Subcutaneous abdominal adipose tissue (tissue), 5 donors: ENCODE measurements around the gene BTNL2.
"Not testable (repeated sequence)": the region's sequence is repeated elsewhere in the genome, so short reads cannot be mapped to it uniquely, and the experiment has no call there.

Source experiments
- H3K27ac ChIP-seq: one replicate; pipeline ENCODE4 v1.7.0; 2013; ENCODE audit warnings: low read depth, mild to moderate bottlenecking, inconsistent platforms, low read length, moderate library complexity
- H3K27me3 ChIP-seq, 5 donors: one replicate each; pipeline ENCODE4 v1.7.0; 2013; ENCODE audit warnings: low read length in 5 of 5, inconsistent platforms in 1 of 5; ENCODE audit not compliant: control insufficient read depth in 5 of 5, insufficient read depth in 4 of 5
- H3K36me3 ChIP-seq, 5 donors: one replicate each; pipeline ENCODE4 v1.7.0; 2013; ENCODE audit warnings: low read length in 5 of 5; ENCODE audit not compliant: control insufficient read depth in 5 of 5, insufficient read depth in 5 of 5
- H3K4me1 ChIP-seq, 5 donors: one replicate each; pipeline ENCODE4 v1.7.0; 2013; ENCODE audit warnings: low read length in 5 of 5, mild to moderate bottlenecking in 3 of 5, moderate library complexity in 1 of 5; ENCODE audit not compliant: control insufficient read depth in 5 of 5, insufficient read depth in 5 of 5
- H3K4me3 ChIP-seq, 5 donors: one replicate each; pipeline ENCODE4 v1.7.0; 2013; ENCODE audit warnings: low read length in 5 of 5, low read depth in 1 of 5
- H3K9ac ChIP-seq, 5 donors: one replicate each; pipeline ENCODE4 v1.7.0; 2013; ENCODE audit warnings: low read length in 5 of 5, mild to moderate bottlenecking in 4 of 5, moderate library complexity in 3 of 5
- H3K9me3 ChIP-seq, 5 donors: one replicate each; pipeline ENCODE4 v1.7.0; 2013; ENCODE audit warnings: low read length in 5 of 5; ENCODE audit not compliant: control insufficient read depth in 5 of 5
- donor health status: healthy.
- donor health status: healthy.
- donor health status: healthy.
- donor health status: healthy.
- donor health status: healthy.

Gene BTNL2

GRCh38 chr6:32436995-32437836, 30.2 kb upstream of the BTNL2 start:
- peaks cover 0 to 22% (median 0%) of the 10 kb centered on the region in 5 donors for H3K4me1 ChIP-seq
- no peaks in the 10 kb centered on the region for H3K9me3 ChIP-seq
- H3K27me3 ChIP-seq, result no peaks in the 10 kb centered on the region
- H3K36me3 ChIP-seq, result no peaks in the 10 kb centered on the region
- H3K4me3 ChIP-seq, result peak overlapping the region in 1 of 5 donors; percentile 20
- no peak overlapping the region for H3K9ac ChIP-seq
- H3K27ac ChIP-seq, result no peak overlapping the region

GRCh38 chr6:32436186-32436585, 29.2 kb upstream of the BTNL2 start:
- H3K4me3 ChIP-seq, result no peak overlapping the region
- H3K36me3 ChIP-seq, result no peaks in the 10 kb centered on the region

GRCh38 chr6:32433950-32434349, 27.0 kb upstream of the BTNL2 start:
- not testable (repeated sequence) for H3K9ac ChIP-seq, H3K27ac ChIP-seq, H3K4me3 ChIP-seq, H3K27me3 ChIP-seq, H3K36me3 ChIP-seq, H3K9me3 ChIP-seq
- peaks cover 0 to 13% (median 0%) of the 10 kb centered on the region in 5 donors for H3K4me1 ChIP-seq

More at GRCh38 chr6:32436186-32436585, 29.2 kb upstream of the BTNL2 start:
- Histone ChIP-seq H3K4me1 (peaks cover 0 to 18% (median 0%) of the 10 kb centered on the region in 5 donors), H3K9me3 (no peaks in the 10 kb centered on the region), H3K27ac (no peak overlapping the region), H3K27me3 (no peaks in the 10 kb centered on the region), H3K9ac (no peak overlapping the region)

DNA sequence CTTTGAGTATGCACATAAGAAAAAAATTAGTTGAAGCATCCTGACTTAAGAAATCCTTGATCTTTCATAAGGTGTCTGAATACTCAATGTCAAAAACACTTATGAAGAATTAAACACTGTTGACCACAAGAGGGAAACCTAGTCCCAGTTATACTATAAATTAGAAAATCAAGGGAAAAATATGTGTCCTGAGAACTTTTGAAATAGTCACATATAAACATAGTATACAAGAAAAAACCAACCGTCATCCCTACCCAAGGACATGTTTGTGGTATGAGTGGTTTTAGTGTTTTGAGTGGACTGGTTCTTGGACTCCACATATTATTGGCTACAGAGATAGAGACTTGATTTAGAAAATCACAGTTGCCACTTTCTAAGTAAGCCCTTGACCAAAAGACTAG, 25.1 kb upstream of the BTNL2 start:
- Histone ChIP-seq H3K36me3 (no peaks in the 10 kb centered on the region), H3K27ac (no peak overlapping the region)

DNA sequence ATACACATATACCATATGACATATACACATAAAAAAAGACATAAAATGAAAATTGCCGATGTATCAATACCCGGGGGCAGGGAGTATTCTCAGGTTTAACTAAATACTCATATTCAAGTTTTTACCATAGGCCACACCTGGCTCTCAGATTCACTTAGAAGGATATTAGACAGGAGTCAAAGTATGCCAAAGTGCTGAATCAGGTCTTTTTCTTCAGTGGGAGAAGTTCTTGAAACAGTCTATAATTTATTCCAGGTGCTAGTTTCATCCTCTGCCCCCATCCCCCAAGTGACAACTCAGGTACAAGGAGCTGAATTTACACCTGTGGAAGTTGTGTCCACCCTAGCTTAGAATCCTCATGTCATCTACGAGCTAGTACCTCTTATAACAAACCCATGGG, 24.2 kb upstream of the BTNL2 start:
- Histone ChIP-seq H3K27me3 (no peaks in the 10 kb centered on the region), H3K4me3 (no peak overlapping the region), H3K9me3 (no peaks in the 10 kb centered on the region), H3K36me3 (no peaks in the 10 kb centered on the region), H3K9ac (no peak overlapping the region), H3K27ac (no peak overlapping the region), H3K4me1 (no peaks in the 10 kb centered on the region)

More for the DNA sequence above, 25.1 kb upstream of the BTNL2 start:
- Histone ChIP-seq H3K4me1 (peaks cover 0 to 5% (median 0%) of the 10 kb centered on the region in 5 donors), H3K4me3 (no peak overlapping the region), H3K9me3 (no peaks in the 10 kb centered on the region), H3K9ac (no peak overlapping the region), H3K27me3 (no peaks in the 10 kb centered on the region)

DNA sequence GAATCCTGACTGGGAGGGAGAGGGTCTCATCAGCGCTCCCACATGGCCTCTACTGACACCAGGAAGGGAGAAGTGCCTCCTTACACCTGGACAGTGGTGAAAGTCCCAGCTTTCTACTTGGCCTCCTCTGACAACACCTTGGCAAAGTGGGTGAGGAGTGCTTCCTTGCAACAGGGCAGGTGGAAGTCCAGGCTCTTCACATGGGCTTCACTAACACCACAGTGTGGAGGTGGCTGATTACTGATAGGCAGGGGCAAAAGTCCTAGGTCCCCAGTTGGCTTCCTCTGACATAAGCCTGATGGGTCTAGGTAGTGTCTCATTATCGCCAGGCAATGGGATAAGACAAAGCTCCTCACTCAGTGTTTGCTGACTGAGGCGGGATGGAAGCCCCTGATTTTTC, 23.2 kb upstream of the BTNL2 start:
- H3K9me3 ChIP-seq, result no peaks in the 10 kb centered on the region
- no peaks in the 10 kb centered on the region for H3K4me1 ChIP-seq
- H3K27ac ChIP-seq, result no peak overlapping the region
- no peak overlapping the region for H3K9ac ChIP-seq
- no peaks in the 10 kb centered on the region for H3K36me3 ChIP-seq
- no peak overlapping the region for H3K4me3 ChIP-seq
- H3K27me3 ChIP-seq, result no peaks in the 10 kb centered on the region

DNA sequence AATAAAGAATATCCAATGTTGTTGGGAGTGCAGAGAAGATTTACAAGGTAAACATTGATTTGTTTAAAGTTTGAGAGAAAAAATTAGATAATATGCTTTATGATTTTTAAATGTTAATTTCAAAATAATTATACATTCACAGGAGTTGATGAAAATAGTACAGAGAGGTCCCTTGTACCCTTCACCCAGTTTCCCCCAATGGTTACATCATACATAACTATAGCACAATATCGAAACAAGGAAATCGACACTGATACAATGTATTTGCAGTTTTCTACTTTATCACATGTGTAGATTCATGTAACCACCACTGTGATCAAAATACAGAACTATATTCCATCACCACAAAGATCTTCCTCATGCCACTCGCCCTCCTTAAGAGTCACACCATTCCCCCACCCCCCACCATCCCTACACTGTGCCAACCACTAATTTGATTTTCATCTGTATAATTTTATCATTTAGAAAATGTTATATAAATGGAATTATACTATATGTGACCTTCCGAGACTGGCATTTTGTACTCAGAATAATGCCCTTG, 21.0 kb upstream of the BTNL2 start:
- H3K9me3 ChIP-seq, result no peaks in the 10 kb centered on the region
- no peaks in the 10 kb centered on the region for H3K36me3 ChIP-seq
- H3K27me3 ChIP-seq, result no peaks in the 10 kb centered on the region
- H3K4me1 ChIP-seq, result no peaks in the 10 kb centered on the region
- H3K4me3 ChIP-seq, result no peak overlapping the region
- no peak overlapping the region for H3K27ac ChIP-seq
- H3K9ac ChIP-seq, result no peak overlapping the region

GRCh38 chr6:32427218-32427617, 20.2 kb upstream of the BTNL2 start:
- Histone ChIP-seq H3K4me1 (no peaks in the 10 kb centered on the region), H3K9ac (no peak overlapping the region), H3K27ac (no peak overlapping the region), H3K27me3 (no peaks in the 10 kb centered on the region), H3K4me3 (no peak overlapping the region), H3K9me3 (no peaks in the 10 kb centered on the region), H3K36me3 (no peaks in the 10 kb centered on the region)

GRCh38 chr6:32426338-32426737, 19.4 kb upstream of the BTNL2 start:
- no peaks in the 10 kb centered on the region for H3K9me3 ChIP-seq
- H3K27ac ChIP-seq, result no peak overlapping the region
- no peaks in the 10 kb centered on the region for H3K27me3 ChIP-seq
- H3K4me3 ChIP-seq, result no peak overlapping the region
- H3K4me1 ChIP-seq, result no peaks in the 10 kb centered on the region
- no peak overlapping the region for H3K9ac ChIP-seq
- H3K36me3 ChIP-seq, result no peaks in the 10 kb centered on the region

- no peak overlapping the region for H3K9ac ChIP-seq
- peaks cover 0 to 9% (median 0%) of the 10 kb centered on the region in 5 donors for H3K27me3 ChIP-seq
- H3K9me3 ChIP-seq, result no peaks in the 10 kb centered on the region
- no peak overlapping the region for H3K27ac ChIP-seq
- H3K4me1 ChIP-seq, result no peaks in the 10 kb centered on the region
- H3K4me3 ChIP-seq, result no peak overlapping the region
- H3K36me3 ChIP-seq, result no peaks in the 10 kb centered on the region
Observed at GRCh38 chr6:32424589-32425300, 17.8 kb upstream of the BTNL2 start.
